ENCODE measurements around the gene ACVR1B. TPM values are rescaled to one million over a fixed set of nuclear protein-coding genes. Genes with fewer than 3 reads are reported as not detected.
A peak's percentile ranks its signal among the peaks of the same experiment; 100 is the strongest.

Gene ACVR1B
- total and polyA plus RNA-seq, 9 of the 15 experiments (the other 6 are each of a cell fraction or from before 2014, with no cell fraction given): 0.97 to 15.1 (median 6.8) TPM

GRCh38 chr12:51908876-51909592 lies 42.5 kb upstream of the ACVR1B start:
- WGBS (ENCODE audit: insufficient coverage, low coverage, missing lambda C conversion rate): 10% methylated on average over 9 of the region's 9 CpGs
- Histone ChIP-seq H2AFZ (ENCODE audit: low read depth, low read length) (no peak overlapping the region), H3K36me3 (ENCODE audit: control insufficient read depth, insufficient read depth, low read length) (no peaks in the 10 kb centered on the region), H3K9me3 (replicated peaks; ENCODE audit: control insufficient read depth, insufficient read depth, low read depth, low read length) (no peaks in the 10 kb centered on the region), H4K20me1 (replicated peaks; ENCODE audit: control insufficient read depth, insufficient read depth, low read length) (no peaks in the 10 kb centered on the region), H3K4me2 (ENCODE audit: insufficient read depth, low read length) (peak overlapping the region; percentile 10; the same call in 1 of the 2 replicates), H3K79me2 (ENCODE audit: control insufficient read depth, insufficient read depth, low read length) (no peaks in the 10 kb centered on the region), H3K4me3 (no peak overlapping the region), H3K9ac (ENCODE audit: insufficient read depth in 1 of 2, low read depth in 2 of 2, low read length in 2 of 2) (peak overlapping the region in 1 of 2 experiments; percentile 6; a peak in 1 of 4 replicates), H3K27me3 (ENCODE audit: control insufficient read depth in 2 of 2, insufficient read depth in 2 of 2, low read length in 2 of 2) (no peaks in the 10 kb centered on the region), H3K9me1 (ENCODE audit: control insufficient read depth, insufficient read depth, low read length) (no peaks in the 10 kb centered on the region), H3K27ac (ENCODE audit: extremely low read depth, low read depth, low read length) (no peak overlapping the region), H3K4me1 (replicated peaks in 1 of 2; ENCODE audit: control insufficient read depth in 2 of 2, insufficient read depth in 2 of 2, low read length in 2 of 2) (peaks cover 58 to 70% of the 10 kb centered on the region in 2 experiments)
- FAIRE-seq (peak; percentile 80), ATAC-seq (peak; percentile 44), DNase-seq (ENCODE audit: extremely low read depth in 1 of 4, low spot score in 3 of 4) (peak in 3 of 4 experiments; percentile 36 to 77 (median 67))
- BruUV-seq (replicated peaks): no TSS peak
- POLR2A ChIA-PET: no interaction called here
- intact Hi-C loops (cut with micrococcal nuclease) (no loop called here), in situ Hi-C loops (cut with MboI) (no loop called here)
- CTCF ChIA-PET (ENCODE audit: low intra/inter-chr PET ratio): interaction anchor here (0.5 kb wide), 1 partner anchor 17 kb away, joined by 7 read pairs; no protein-coding TSS in a partner anchor
- TF ChIP-seq KLF16 (IDR thresholded peaks at IDR 0.05) (peak; percentile 75; the same call in 1 of the 2 replicates), ZNF589 (CRISPR knock-in tag; IDR thresholded peaks at IDR 0.05; ENCODE audit: low read depth) (no peak), TRIM24 (IDR thresholded peaks at IDR 0.05) (peak; percentile 61 to 83), GTF2B (IDR thresholded peaks at IDR 0.05; ENCODE audit: extremely low read depth, insufficient read length) (no peak), TCF3 (CRISPR knock-in tag; IDR thresholded peaks at IDR 0.05) (peak; percentile 92), SMARCA4 (IDR thresholded peaks at IDR 0.05) (0 out of 2 replicates have a peak, but pooled peaks have one; percentile 38), CHD1 (IDR thresholded peaks at IDR 0.05; ENCODE audit: low read length) (no peak), TEAD4 (IDR thresholded peaks at IDR 0.05; ENCODE audit: low read length) (peak; percentile 87), TEAD4 (CRISPR knock-in tag; IDR thresholded peaks at IDR 0.05; ENCODE audit: borderline replicate concordance) (no peak), GTF2A2 (tag; IDR thresholded peaks at IDR 0.05) (no peak), ASH1L (IDR thresholded peaks at IDR 0.05; ENCODE audit: borderline replicate concordance, low read depth, partially characterized antibody) (no peak), FOSL1 (tag; conservative IDR thresholded peaks at IDR 0.05) (no peak), ZNF512 (tag; IDR thresholded peaks at IDR 0.05) (no peak), TCF7L2 (IDR thresholded peaks at IDR 0.05; ENCODE audit: low read depth, low read length) (no peak), FOXM1 (IDR thresholded peaks at IDR 0.05; ENCODE audit: low read depth) (peak; percentile 24; the same call in 1 of the 2 replicates), FOXM1 (CRISPR knock-in tag; IDR thresholded peaks at IDR 0.05; ENCODE audit: low read depth) (no peak), KLF10 (CRISPR knock-in tag; IDR thresholded peaks at IDR 0.05) (no peak), SRSF9 (IDR thresholded peaks at IDR 0.05; ENCODE audit: borderline replicate concordance, low read depth, low read length) (no peak), TAL1 (IDR thresholded peaks at IDR 0.05) (peak; percentile 86), BMI1 (IDR thresholded peaks at IDR 0.05; ENCODE audit: low read length) (no peak), CBFA2T2 (conservative IDR thresholded peaks at IDR 0.05) (peak; percentile 94), KHSRP (IDR thresholded peaks at IDR 0.05) (no peak), BCOR (IDR thresholded peaks at IDR 0.05) (peak; percentile 47; the same call in 1 of the 2 replicates), ZBED1 (IDR thresholded peaks at IDR 0.05) (no peak), CTBP1 (IDR thresholded peaks at IDR 0.05; ENCODE audit: borderline replicate concordance) (peak; percentile 27; the same call in 1 of the 2 replicates)
